Stimulated activated CD8-positive, alpha-beta memory T cell treated with anti-CD3 and anti-CD28 coated beads, Interleukin-7, amount 100 ng/mL, for 48 hours (primary cell): Measurements from ENCODE around the gene SLC5A3.

Experiments used
- DNase-seq, 2 donors: peaks; one replicate each; pipeline ENCODE4 v3.0.0-alpha.2; 2020; ENCODE audit warnings: low read depth in 1 of 2; ENCODE audit errors: extremely low read depth in 1 of 2

Gene SLC5A3

DNA sequence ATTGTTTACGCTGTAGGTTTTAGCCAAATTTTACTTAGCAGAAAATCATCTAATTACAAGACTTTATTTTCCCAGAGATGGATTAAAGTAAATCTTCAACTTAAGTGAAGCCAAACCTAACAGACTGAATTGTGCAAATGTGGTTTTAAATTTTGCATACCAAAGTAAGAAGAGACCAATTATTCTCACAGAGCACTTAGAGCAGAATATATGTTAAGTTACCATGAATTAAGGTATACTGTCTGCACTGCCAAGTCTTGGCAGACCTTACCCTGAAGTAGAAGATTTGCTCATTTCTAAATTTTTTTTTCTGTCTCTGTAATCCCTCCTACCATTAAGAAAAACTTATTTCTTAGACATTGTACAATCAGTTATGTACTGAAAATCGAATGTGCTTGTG lies 24.1 kb downstream of the SLC5A3 start:
- DNase-seq = no peak

- DNase-seq = no peak
These were observed 27.0 kb downstream of the SLC5A3 start for GRCh38 chr21:34100337-34100736.

GRCh38 chr21:34100790-34101189 lies 27.4 kb downstream of the SLC5A3 start:
- no peak for DNase-seq

DNA sequence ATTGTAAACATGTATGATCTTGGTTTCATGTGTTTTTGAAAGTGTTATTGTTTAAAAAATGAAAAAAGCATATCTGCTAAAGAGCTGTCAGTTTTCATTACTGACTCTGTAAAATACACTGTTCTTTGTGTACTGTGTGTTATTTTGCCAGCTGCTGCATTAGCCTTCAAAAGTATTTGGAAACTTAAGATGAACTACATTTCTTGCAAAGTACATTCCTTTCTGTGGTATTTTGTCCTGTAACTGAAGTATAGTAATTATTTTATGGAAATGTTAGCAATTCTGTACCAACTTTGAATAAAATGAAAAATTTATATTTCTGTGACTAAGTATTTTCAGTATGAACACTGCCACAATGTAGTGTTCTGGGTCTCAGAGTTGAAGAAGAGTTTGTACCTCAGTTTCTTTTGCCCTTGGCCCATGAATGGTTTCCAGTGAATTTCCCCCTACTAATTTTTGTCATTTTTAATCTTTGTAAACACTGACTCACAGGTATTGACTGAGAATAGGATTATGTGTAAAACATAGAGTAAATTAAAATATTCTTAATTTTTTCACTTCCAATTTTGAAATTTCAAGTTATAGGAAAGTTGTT lies 32.7 kb downstream of the SLC5A3 start:
- no peak for DNase-seq

GRCh38 chr21:34107606-34108005 lies 34.2 kb downstream of the SLC5A3 start:
- DNase-seq = no peak

GRCh38 chr21:34109075-34109474 lies 35.7 kb downstream of the SLC5A3 start:
- DNase-seq = no peak

DNA sequence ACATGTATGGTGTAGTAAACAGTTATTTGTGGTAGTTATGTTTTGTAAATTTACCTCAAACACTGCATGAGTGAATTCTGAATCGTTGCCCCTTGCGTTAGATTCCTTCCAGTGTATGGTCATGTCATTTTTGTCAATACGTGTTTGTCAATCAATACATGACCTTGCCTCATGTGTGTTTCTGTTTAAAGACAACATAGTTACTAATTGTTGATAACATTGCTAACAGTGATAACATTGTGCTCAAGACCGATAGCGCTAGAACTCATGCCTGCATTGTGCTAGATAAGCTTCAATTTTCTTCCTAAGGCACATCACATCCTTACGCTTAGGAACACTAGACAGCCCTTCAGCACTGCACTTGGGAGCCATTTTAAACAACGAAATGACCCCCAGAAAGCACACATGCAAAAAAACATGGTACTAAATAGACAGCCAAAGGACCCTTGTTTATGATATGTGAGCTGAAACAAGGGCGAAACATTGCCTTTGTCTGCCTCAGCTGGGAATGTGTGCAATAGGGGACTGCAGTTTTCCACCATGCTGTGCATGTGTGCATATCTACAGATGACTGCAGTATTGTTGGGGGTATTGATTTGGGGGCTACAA lies 37.3 kb downstream of the SLC5A3 start:
- DNase-seq = no peak

DNA sequence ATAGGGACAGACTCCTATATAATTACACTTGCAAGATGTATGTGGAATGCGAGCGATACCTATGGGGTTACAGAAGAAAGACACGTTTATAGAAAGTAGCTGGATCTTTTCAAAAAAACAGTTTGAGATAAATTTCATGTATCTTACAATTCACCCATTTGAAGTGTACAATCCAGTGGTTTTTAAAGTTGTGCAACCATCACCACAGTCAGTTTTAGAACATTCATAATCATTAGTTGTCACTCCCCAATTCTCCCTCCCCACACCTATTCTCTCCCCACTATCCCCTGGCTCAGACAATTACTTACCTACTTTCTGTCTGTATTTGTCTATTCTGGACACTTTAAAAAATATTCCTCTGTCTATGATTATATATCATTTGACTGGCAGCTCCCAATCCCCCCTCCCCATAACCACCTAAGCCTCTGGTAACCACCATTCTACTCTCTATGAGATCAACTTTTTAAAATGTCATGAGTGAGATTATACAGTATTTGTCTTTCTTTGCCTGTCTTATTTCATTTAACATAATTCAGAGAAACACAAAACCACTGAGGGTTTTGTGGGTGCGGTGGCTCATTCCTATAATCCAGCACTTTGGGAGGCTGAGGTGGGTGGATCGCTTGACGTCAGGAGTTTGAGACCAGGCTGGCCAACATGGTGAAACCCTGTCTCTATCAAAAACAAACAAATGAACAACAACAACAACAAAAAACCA lies 39.1 kb downstream of the SLC5A3 start:
- no peak for DNase-seq

DNA sequence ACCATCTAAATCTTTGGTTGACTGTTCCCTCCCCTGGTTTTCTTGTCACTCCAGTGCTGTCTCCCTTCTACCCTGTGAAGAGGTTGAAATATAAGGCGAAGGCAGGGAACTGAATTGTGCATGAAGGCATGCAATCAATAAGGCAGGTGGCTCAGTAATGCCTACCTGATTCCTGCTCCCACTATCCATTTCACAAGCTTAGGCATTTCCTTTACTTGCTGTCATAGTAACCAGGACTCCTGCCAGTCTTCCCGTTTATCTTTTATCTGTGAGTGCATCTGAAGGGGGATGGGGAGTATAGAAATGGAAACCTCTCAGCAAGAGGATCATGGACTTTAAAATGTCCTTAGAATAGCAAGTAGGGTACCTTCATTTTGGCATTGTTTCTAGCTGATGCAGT lies 40.5 kb downstream of the SLC5A3 start:
- no peak for DNase-seq

DNA sequence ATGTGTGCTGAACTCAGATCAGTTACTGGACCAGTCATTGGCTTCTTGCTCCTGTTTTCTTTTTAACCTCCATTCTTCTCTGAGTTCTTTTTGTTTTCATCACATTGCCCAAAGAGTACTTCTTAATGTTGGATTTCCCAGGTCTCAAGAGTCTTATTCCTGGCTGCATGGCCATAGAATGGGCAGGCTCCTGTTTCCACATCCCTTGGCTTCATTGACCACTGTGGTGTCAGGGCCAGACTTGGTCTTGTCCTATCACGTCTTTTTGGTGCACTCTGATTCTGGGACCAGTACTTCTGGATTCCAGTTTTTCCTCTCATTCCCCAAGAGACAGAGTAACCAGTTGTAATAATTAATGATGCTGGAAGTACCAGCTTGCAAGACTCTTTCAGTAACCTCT lies 41.8 kb downstream of the SLC5A3 start:
- no peak for DNase-seq

- DNase-seq = no peak
These were observed 43.2 kb downstream of the SLC5A3 start for GRCh38 chr21:34116569-34116968.

- DNase-seq = no peak
These were observed 47.5 kb downstream of the SLC5A3 start for GRCh38 chr21:34120867-34121266.

DNA sequence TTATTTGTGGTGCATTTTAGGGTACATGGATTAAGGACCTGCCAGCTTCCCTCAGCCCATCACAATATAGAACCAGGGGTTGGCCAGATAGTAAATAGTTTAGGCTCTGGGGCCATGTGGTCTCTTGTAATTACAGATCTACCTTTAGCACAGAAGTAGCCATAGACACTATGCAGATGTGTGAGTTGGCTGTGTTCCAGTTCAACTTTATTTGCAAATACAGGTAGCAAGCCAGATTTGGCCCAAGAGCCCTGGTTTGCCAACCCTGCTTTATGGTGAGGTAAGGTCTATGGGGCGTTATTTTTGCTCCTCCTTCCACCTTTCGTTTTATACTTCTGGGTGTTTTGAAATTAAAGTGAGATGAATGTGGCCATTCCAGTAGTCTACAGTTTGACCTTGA lies 48.7 kb downstream of the SLC5A3 start:
- no peak for DNase-seq
